Subcutaneous abdominal adipose tissue (tissue), 5 donors: ENCODE measurements around the gene HEATR3.

ENCODE experiments used
- H3K27ac ChIP-seq: one replicate; pipeline ENCODE4 v1.7.0; 2013; ENCODE audit warnings: low read depth, mild to moderate bottlenecking, inconsistent platforms, low read length, moderate library complexity
- H3K27me3 ChIP-seq, 5 donors: one replicate each; pipeline ENCODE4 v1.7.0; 2013; ENCODE audit warnings: low read length in 5 of 5, inconsistent platforms in 1 of 5; ENCODE audit not compliant: control insufficient read depth in 5 of 5, insufficient read depth in 4 of 5
- H3K36me3 ChIP-seq, 5 donors: one replicate each; pipeline ENCODE4 v1.7.0; 2013; ENCODE audit warnings: low read length in 5 of 5; ENCODE audit not compliant: control insufficient read depth in 5 of 5, insufficient read depth in 5 of 5
- H3K4me1 ChIP-seq, 5 donors: one replicate each; pipeline ENCODE4 v1.7.0; 2013; ENCODE audit warnings: low read length in 5 of 5, mild to moderate bottlenecking in 3 of 5, moderate library complexity in 1 of 5; ENCODE audit not compliant: control insufficient read depth in 5 of 5, insufficient read depth in 5 of 5
- H3K4me3 ChIP-seq, 5 donors: one replicate each; pipeline ENCODE4 v1.7.0; 2013; ENCODE audit warnings: low read length in 5 of 5, low read depth in 1 of 5
- H3K9ac ChIP-seq, 5 donors: one replicate each; pipeline ENCODE4 v1.7.0; 2013; ENCODE audit warnings: low read length in 5 of 5, mild to moderate bottlenecking in 4 of 5, moderate library complexity in 3 of 5
- H3K9me3 ChIP-seq, 5 donors: one replicate each; pipeline ENCODE4 v1.7.0; 2013; ENCODE audit warnings: low read length in 5 of 5; ENCODE audit not compliant: control insufficient read depth in 5 of 5
- donor health status: healthy.
- donor health status: healthy.
- donor health status: healthy.
- donor health status: healthy.
- donor health status: healthy.

The HEATR3 gene

GRCh38 chr16:50093607-50094539 is 28.1 kb downstream of the HEATR3 start:
- Histone ChIP-seq H3K4me1 (peaks cover 0 to 11% (median 3%) of the 10 kb centered on the region in 5 donors), H3K36me3 (peaks cover 6 to 32% (median 15%) of the 10 kb centered on the region in 5 donors), H3K27me3 (no peaks in the 10 kb centered on the region), H3K9ac (no peak overlapping the region), H3K9me3 (no peaks in the 10 kb centered on the region), H3K27ac (peak overlapping the region; percentile 47), H3K4me3 (no peak overlapping the region)

- Histone ChIP-seq H3K36me3 (peaks cover 13 to 46% (median 27%) of the 10 kb centered on the region in 5 donors), H3K9me3 (no peaks in the 10 kb centered on the region), H3K27me3 (no peaks in the 10 kb centered on the region), H3K9ac (no peak overlapping the region), H3K4me1 (peaks cover 0 to 11% (median 3%) of the 10 kb centered on the region in 5 donors), H3K27ac (no peak overlapping the region), H3K4me3 (no peak overlapping the region)
Observed at GRCh38 chr16:50096791-50097190, 31.0 kb downstream of the HEATR3 start.

DNA sequence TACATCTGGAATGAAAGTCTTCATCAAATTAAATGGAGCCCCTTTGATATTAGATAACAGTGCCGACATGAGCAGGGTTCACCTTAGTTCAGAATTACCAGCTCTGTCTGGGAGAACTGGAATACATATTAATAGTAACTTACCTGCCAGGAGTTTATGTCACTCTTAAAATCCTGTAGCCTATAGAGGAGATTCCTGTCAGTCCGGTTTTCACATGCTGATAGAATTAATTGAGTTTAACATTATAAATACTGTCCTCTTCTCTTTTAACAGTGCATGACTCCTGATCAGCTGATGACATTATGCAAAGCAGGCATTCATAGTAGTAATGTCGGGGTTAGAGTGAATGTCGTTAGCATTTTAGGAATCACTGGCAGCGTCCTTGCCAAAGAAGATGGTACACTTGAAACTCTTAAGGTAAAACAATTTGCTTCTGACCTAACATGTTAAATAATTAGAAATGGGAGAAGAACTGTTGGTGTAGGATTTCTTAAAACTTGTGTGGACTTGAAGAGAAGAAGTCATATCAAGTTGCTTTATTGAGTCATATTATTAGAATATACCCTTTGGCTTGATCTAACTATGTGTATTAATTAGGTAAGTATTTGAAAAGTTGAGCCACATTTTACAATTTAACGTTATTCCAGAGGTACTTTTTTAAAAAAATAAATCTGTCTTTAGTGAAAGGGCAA is 34.3 kb downstream of the HEATR3 start:
- Histone ChIP-seq H3K4me1 (no peaks in the 10 kb centered on the region), H3K27ac (no peak overlapping the region), H3K36me3 (peaks cover 30 to 71% (median 55%) of the 10 kb centered on the region in 5 donors), H3K9ac (no peak overlapping the region), H3K4me3 (no peak overlapping the region), H3K9me3 (no peaks in the 10 kb centered on the region), H3K27me3 (no peaks in the 10 kb centered on the region)

DNA sequence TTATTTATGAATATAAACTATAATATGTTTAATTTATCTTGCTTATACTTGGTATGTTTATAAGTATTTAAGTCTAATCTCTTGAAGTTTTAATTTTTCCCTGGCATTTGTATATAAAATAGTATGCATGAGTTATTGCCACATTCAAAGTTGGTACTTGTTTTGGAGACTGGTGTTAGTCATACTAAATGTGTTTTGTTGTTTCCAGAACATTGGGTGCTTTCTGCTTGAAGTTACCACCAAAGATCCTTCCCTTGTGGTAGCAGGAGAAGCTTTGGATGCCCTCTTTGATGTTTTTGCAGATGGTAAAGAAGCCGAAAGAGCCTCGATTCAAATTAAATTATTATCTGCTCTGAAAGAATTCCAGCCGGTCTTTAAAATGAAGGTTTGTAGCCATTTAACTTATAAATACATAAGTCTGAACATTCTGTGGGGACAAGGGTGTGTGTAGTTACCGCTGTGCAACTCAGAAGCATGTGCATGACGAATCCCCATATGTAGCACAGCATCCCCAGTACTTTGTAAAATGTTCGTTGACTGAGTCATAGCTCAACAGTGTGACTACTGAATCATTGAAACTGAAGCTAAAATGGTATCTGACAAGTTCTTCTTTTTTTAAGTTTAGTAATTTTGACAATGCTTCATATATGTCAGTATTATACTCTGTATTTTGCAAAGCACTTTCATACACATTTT is 36.4 kb downstream of the HEATR3 start:
- H3K4me1 ChIP-seq: no peaks in the 10 kb centered on the region
- no peaks in the 10 kb centered on the region for H3K9me3 ChIP-seq
- no peak overlapping the region for H3K4me3 ChIP-seq
- no peaks in the 10 kb centered on the region for H3K27me3 ChIP-seq
- peaks cover 42 to 76% (median 59%) of the 10 kb centered on the region in 5 donors for H3K36me3 ChIP-seq
- no peak overlapping the region for H3K9ac ChIP-seq
- H3K27ac ChIP-seq: no peak overlapping the region

- Histone ChIP-seq H3K4me3 (no peak overlapping the region), H3K27ac (no peak overlapping the region), H3K36me3 (peaks cover 44 to 76% (median 60%) of the 10 kb centered on the region in 5 donors), H3K9ac (no peak overlapping the region), H3K27me3 (no peaks in the 10 kb centered on the region), H3K4me1 (no peaks in the 10 kb centered on the region), H3K9me3 (no peaks in the 10 kb centered on the region)
Observed at GRCh38 chr16:50103764-50104163, 38.0 kb downstream of the HEATR3 start.

DNA sequence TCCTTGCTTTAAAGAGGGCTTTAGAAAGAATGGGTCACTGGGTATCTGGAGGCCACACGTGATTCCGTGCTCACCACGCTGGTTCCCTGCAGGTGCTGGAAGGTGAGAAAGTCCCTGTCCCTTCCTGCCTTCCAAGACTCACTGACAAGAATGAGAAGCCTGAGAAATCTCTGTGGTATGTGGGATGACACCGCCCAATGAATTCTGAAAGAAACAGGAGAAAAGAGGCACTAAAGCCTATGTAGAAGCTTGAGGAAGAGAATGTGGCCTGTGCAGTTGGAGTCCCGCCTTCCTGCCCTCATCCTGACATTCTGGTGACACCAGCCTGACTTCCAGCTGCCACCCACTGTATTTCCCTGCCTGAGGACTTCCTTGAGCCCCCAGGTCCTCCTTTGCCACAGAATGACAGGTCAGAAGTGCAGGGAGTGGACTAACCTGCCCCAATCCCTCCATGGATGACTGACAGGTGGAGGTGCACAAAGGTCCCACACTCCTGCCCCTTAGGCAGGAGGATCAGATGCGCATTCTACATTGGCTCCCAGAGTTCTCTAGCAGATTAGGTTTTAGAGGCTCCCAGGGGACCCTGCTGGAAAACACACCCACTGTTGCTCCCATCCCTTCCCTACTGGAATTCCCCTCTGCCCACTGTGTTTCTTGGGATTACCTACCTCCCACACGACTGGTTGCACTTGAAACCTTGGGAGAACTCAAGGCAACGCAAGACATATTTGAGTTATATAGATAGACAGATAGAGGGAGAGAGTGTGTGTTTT is 48.8 kb downstream of the HEATR3 start:
- Histone ChIP-seq H3K4me1 (no peaks in the 10 kb centered on the region), H3K36me3 (no peaks in the 10 kb centered on the region), H3K9me3 (no peaks in the 10 kb centered on the region), H3K9ac (no peak overlapping the region), H3K27me3 (no peaks in the 10 kb centered on the region), H3K4me3 (no peak overlapping the region), H3K27ac (no peak overlapping the region)

DNA sequence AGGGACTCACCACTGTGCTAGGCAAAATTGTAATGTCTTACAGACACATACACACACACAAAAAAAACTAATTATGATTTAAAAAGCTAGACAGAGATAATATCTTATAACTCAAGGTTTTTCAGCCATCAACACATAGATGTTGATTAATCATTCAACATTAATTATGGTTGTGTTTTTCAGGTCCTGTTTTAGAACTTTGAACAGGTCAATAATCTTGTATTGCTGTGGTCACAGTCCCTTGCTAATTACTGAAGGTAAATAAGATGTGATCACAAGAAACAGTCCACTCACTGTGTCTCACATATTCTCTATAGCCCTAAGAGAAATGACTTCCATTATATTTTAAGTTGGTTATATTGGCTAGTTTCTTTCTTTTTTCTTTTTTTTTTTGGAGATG is 54.9 kb downstream of the HEATR3 start:
- Histone ChIP-seq H3K9me3 (peaks cover 0 to 2% (median 0%) of the 10 kb centered on the region in 5 donors), H3K27ac (no peak overlapping the region)

GRCh38 chr16:50121278-50121677 is 55.5 kb downstream of the HEATR3 start:
- Histone ChIP-seq H3K9ac (no peak overlapping the region), H3K27ac (no peak overlapping the region), H3K4me1 (no peaks in the 10 kb centered on the region), H3K9me3 (peaks cover 0 to 2% (median 0%) of the 10 kb centered on the region in 5 donors), H3K27me3 (no peaks in the 10 kb centered on the region), H3K4me3 (no peak overlapping the region), H3K36me3 (no peaks in the 10 kb centered on the region)

More for the DNA sequence above, 54.9 kb downstream of the HEATR3 start:
- H3K36me3 ChIP-seq: no peaks in the 10 kb centered on the region
- no peaks in the 10 kb centered on the region for H3K27me3 ChIP-seq
- H3K9ac ChIP-seq: no peak overlapping the region
- no peak overlapping the region for H3K4me3 ChIP-seq
- H3K4me1 ChIP-seq: no peaks in the 10 kb centered on the region

DNA sequence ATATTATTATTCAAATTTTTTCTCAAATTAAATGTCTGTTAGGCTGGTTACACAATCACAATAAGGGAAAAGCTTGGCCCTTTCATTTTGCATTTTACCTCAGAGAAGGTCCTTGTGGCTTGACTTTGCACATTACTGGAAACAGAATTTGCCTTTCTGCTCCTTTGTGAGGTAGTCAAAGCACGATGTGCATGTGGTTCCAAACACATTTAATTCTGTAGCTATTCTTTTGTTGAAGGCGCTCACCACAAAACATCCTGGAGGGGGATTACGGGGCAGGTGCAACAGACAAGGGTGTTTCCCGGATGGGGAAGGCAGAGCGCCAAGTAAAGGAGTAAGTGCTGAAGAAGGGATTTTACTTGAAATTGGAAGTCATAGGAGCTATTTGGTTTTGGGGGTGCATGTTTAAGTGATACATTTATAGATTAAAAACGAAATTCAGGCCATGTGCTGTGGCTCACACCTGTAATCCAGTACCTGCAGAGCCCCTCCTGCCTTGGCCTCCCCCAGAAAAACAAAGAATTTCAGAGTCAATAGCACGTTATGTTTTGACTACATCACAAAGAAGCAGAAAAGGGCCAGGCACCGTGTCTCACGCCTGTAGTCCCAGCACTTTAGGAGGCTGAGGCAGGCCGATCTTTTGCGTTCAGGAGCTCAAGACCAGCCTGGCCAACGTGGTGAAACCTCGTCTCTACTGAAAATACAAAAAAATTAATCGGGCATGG is 56.1 kb downstream of the HEATR3 start:
- H3K27ac ChIP-seq: no peak overlapping the region

More for the DNA sequence above, 56.1 kb downstream of the HEATR3 start:
- Histone ChIP-seq H3K9ac (no peak overlapping the region), H3K36me3 (no peaks in the 10 kb centered on the region), H3K27me3 (no peaks in the 10 kb centered on the region), H3K4me1 (no peaks in the 10 kb centered on the region), H3K9me3 (peaks cover 0 to 2% (median 0%) of the 10 kb centered on the region in 5 donors), H3K4me3 (no peak overlapping the region)
